GM19240 (cell line): ENCODE results near the gene BSND.

Experiments
- DNase-seq: peaks from one replicate; pipeline ENCODE4 v3.0.0; 2011; ENCODE audit warnings: low spot score; ENCODE audit not compliant: insufficient read length

The BSND gene

DNA sequence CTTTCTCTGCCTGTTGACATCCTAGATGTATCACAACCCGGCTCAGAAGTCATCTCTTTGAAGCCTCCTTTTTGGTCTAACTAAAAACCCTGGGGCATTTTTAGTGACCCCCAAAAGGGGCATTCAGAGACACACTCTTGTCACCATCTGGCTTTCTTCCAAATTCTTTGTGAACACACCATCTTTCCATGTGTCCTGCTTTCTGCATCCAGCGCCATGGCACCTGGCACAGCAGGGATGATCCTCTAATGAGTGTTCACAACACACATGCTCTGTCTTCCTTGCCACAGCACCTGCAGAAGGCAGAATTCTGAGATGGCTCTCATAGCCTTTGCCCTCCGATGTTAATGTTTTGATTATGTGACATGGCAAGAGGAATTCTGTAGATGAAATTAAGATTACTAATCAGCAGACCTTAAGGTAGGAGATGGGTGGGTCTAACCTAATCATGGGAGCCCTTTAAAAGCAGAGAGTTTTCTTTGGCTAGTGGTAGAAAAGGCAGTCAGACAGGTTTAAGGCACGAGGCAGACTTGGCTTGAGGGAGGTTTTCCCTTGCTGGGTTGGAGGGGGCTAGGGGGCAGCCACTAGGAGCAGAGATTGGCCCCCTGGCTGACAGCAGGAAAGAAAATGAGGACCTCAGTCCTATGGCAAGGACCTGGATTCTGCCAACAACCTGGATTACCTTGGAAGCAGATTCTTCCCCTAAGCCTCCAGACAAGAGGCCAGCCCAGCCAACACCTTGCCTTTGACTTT lies 23.2 kb upstream of the BSND start:
- no peak for DNase-seq

- DNase-seq = no peak
Measured at GRCh38 chr1:54976747-54977146, 22.0 kb upstream of the BSND start.

GRCh38 chr1:54977533-54978297 lies 21.0 kb upstream of the BSND start:
- DNase-seq = no peak

- no peak for DNase-seq
Measured at GRCh38 chr1:54978528-54979326, 20.0 kb upstream of the BSND start.

DNA sequence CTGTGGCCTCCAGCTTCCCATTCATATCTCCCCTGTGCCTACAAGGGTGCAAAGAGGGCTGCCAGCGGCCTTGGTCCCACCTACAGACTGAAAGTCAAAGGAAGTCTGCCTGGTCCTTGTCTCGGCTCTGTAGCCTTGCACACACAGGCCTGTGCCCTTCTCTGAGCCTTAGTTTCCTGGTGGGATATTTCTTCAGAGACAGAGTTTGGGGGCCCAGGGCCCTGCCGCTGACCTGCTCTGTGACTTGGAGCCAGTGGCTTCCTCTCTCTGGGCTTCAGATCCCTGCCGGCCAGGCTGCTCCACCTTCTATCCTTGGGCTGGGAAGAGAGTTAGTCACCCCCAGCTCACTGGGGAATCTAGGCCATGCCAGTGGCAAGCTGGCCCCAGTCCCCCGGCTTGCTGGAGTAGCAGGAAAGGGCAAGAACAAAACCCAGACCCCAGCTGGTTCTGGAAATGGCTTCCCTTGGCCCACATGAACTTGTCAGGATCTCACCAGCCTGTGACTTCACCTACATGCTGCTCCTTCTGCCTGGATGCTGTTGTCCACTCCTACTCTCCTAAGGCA lies 19.3 kb upstream of the BSND start:
- DNase-seq = no peak

- no peak for DNase-seq
Measured at GRCh38 chr1:54980046-54980527, 18.6 kb upstream of the BSND start.

GRCh38 chr1:54980528-54981241 lies 18.0 kb upstream of the BSND start, which contains the start of gene TMEM61:
TMEM61 (plus strand) TSS chr1:54980628; CDS start chr1:54981066, 438 bp downstream.
- DNase-seq = no peak

DNA sequence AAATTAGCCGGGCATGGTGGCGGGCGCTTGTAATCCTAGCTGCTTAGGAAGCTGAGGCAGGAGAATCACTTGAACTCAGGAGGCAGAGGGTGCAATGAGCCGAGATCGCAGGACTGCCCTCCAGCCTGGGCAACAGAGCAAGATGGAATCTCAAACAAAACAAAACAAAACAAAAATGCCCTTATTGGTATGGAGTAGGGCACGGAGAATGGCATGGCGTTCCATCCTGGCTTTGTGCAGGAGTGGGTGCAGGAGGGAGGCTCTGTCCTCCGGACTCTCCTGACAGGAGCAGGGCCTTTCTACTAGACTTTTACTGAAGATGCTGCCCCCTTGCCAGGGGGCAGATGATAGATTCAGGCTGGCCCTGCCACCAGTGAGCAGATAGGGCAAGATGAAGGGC lies 17.3 kb upstream of the BSND start:
- DNase-seq = no peak

DNA sequence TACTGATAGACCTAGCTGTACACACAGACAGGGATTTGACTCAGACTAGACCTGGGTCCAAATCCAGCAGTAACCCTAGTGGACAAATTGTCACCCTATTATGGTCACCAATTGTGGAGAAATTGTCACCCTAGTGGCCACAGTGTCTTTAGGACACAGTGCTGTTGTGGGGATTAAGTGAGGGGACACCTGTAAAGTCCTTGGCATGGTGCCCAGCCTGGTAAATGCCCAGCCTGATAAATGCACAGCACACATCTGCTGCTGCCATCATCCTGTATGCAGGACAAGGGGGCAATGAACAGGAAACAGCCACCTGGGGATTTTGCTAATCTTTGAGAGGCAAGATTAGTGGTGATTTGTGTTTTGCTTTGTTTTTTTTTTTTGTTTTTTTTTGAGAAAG lies 16.0 kb upstream of the BSND start:
- no peak for DNase-seq

DNA sequence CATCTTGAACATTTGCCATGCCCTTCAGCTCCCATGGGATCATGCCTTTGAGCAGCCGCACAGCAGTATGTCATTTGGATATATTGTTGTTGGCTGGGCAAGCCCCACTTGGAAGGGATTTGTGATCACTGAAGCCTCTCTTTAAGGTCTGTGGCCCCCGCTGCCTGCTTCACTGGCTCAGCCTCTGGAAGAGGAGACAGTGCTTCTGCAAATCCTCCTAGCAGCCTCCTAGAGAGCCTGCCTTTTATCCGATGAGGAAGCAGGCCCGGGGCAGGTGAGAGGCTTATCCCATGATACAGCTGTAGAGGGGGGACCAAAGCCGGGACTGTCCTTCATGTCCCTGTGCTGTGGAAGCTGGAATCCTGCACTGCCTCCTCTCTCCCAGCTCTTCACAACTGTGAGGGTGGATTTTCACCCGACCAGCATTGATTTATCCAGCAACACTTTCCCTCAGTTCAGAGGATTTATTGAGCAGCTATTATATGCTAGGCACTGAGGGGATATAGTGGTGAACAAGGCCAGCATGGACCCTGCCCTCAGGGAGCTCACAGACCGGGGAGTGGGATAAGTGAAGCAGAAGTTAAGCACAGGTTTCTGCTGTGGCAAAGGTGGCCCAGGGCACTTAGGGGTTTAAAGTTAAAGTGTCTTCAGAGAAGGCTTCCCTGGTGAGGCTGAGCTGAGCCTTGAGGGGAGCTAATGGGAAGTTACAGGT lies 14.4 kb upstream of the BSND start:
- DNase-seq = no peak

GRCh38 chr1:54985556-54985955 lies 13.2 kb upstream of the BSND start:
- DNase-seq = no peak

DNA sequence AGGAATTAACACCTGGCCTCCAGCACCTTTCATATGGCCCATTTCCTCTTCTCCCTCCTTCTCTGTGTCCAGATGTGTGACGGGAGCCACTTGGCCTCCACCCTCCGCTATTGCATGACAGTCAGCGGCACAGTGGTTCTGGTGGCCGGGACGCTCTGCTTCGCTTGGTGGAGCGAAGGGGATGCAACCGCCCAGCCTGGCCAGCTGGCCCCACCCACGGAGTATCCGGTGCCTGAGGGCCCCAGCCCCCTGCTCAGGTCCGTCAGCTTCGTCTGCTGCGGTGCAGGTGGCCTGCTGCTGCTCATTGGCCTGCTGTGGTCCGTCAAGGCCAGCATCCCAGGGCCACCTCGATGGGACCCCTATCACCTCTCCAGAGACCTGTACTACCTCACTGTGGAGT lies 12.7 kb upstream of the BSND start:
- DNase-seq = no peak

DNA sequence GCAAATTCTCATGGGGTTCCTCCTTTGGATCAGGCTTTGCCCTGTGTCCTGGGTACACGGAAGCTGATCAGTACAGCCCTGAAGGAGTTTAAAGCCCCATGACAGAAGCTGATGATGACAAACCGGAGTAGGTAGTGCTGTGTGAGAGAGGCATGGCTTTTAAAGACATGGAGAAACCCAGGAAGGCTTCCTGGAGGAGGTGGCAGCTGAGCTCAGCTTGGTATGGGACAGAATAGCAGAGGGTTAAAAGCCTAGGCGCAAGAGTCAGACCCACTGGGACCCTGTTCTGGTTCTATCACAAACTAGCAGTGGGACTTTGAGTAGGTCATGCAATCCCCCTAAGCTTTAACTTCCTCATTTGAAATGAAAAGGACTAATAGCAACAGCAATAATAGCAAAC lies 12.2 kb upstream of the BSND start:
- no peak for DNase-seq

GRCh38 chr1:54987427-54987826 lies 11.3 kb upstream of the BSND start:
- no peak for DNase-seq

DNA sequence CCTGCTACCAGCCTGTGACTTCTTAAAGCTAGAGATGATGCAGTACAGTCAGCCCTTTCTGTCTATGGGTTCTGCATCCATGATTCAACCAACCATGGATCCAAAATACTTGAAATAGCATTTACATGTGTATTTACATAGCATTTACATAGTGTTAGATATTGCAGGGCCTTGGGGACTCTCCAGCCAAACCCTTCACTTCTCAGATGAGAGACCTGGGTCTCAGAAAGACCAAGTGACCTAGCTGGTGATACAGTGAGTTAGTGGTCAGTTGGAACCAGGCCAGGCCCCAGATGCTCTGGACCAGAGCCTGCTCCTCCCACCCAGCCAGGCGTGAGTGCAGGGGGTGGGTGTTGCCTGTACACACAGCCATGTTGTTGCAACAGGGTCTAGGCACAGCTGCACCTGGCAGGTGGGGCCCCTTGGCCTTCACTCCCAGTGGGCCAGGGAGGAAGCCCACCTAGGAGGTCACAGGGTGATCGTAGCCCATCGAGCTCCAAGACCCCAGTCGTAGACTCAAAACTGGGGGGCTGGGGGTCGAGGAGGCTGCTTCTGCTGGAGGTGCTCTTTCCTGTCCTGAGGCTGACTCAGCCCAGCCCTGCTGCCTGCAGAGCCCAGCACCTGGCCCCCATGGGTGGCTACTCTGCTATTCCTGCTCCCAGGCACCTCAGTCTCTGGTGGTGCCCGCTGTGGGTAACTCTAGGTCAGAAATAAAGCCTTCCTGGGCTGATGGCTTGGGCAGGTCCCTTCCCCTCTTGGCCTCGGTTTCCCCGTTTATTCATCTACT lies 10.6 kb upstream of the BSND start:
- DNase-seq = no peak

DNA sequence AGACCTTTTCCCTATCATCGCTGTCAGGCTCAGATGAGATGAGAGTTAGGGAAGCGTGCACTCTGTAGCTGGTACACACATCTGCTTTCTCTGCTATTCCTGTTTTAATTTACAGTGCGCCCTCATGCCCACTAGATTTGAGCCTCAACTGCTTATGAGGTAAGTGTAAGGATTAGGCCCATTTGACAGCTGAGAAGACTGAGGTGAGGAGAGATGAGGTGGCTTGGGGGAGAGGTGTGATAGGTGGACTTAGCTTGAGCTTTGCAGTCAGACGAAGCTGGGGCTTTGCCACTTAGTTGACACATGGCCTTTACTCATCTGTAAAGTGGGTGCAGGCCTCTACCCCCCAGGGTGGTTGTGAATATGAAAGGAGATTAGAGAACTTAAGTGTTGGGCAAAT lies 9.8 kb upstream of the BSND start:
- DNase-seq = no peak

DNA sequence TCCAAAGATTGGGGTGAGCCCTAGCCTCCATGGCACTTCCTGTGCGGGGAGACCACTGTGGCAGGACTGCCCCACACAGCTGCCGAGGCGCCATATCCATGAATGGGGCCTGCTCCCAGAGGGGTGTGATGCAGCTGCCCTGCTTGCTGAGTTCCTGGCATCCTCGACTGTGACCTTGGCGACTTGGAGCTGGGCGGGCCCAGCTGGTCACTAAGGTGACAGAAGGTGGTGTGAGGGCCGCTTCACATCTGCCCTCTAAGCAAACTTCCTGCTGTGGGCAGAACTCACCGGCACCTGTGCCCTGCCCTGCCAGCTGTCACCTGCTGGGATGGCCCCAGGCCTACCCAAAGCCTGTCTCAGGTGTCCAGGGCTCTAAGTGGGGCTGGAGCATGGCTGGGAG lies 9.3 kb upstream of the BSND start:
- DNase-seq = no peak

GRCh38 chr1:54989968-54990810 lies 8.5 kb upstream of the BSND start:
- no peak for DNase-seq

DNA sequence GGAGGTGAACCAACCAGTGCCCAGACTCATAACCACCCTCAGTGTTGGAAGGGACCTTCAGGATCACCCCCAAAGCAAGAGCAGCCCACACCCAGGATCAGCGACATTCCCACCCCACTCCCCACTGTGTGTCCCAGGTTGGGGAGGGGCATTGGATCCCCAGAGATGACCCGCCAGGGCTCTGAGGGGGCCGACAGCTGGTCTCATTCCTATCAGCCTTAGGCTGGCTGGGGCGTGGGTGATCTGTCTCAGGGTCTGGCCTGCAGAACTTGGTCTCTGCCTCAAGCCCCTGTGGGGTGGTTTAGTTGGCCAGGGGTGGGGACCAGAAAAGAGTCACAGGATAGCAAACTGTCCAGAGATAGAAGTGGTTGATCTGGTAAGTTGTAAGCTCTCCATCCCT lies 7.8 kb upstream of the BSND start:
- no peak for DNase-seq
